ENCODE measurements around the gene TRIM72. TPM values are rescaled to one million over a fixed set of nuclear protein-coding genes. Genes with fewer than 3 reads are reported as not detected.

The TRIM72 gene
- total and polyA plus RNA-seq, 2 of the 4 experiments (the other 2 are of a cell fraction), result not detected

- Histone ChIP-seq H3K4me3 (ENCODE audit: insufficient read depth, low read depth, low read length) (no peak overlapping the region), H3K79me1 (ENCODE audit: low read depth in 1 of 2, low read length in 2 of 2) (no peaks in the 10 kb centered on the region), H3K18ac (ENCODE audit: low read depth, low read length) (no peak overlapping the region), H2BK20ac (ENCODE audit: low read depth, low read length) (no peak overlapping the region), H3K4me2 (ENCODE audit: low read depth, low read length) (no peak overlapping the region), H2BK120ac (ENCODE audit: low read depth, low read length) (no peak overlapping the region), H3K4ac (ENCODE audit: low read depth, low read length) (no peak overlapping the region), H2BK15ac (ENCODE audit: low read depth, low read length) (no peak overlapping the region), H2AK9ac (replicated peaks; ENCODE audit: low read depth, low read length, poor library complexity) (peak overlapping the region; percentile 16), H3K9ac (ENCODE audit: low read depth, low read length) (no peak overlapping the region), H4K91ac (ENCODE audit: insufficient read depth, low read depth, low read length) (no peak overlapping the region), H2AK5ac (ENCODE audit: low read depth, low read length) (no peak overlapping the region), H3K9me3 (ENCODE audit: control insufficient read depth, insufficient read depth, low read length) (no peaks in the 10 kb centered on the region), H4K8ac (ENCODE audit: low read depth in 2 of 2, low read length in 2 of 2) (no peak overlapping the region), H3K27me3 (ENCODE audit: control insufficient read depth, insufficient read depth, low read length) (peaks cover 2% of the 10 kb centered on the region), H4K5ac (ENCODE audit: low read depth, low read length) (no peak overlapping the region), H3K4me1 (ENCODE audit: control insufficient read depth, insufficient read depth, low read length) (no peaks in the 10 kb centered on the region), H3K56ac (ENCODE audit: extremely low read depth, insufficient read depth, low read length) (no peak overlapping the region), H2AFZ (replicated peaks; ENCODE audit: low read length, poor library complexity) (peak overlapping the region; percentile 32), H3K23ac (ENCODE audit: low read depth, low read length) (no peak overlapping the region), H3K9me1 (ENCODE audit: insufficient read depth, low read length) (no peaks in the 10 kb centered on the region), H3K27ac (ENCODE audit: insufficient read depth, low read length) (no peak overlapping the region), H4K20me1 (ENCODE audit: insufficient read depth, low read length) (no peaks in the 10 kb centered on the region), H3K14ac (replicated peaks; ENCODE audit: low read depth, low read length) (no peak overlapping the region), H3K36me3 (ENCODE audit: control insufficient read depth, insufficient read depth, low read length) (no peaks in the 10 kb centered on the region), H2BK5ac (ENCODE audit: low read depth, low read length, poor library complexity, severe bottlenecking) (no peak overlapping the region)
- intact Hi-C loops (cut with micrococcal nuclease), result no loop called here
- TF ChIP-seq RFX5 (IDR thresholded peaks at IDR 0.05; ENCODE audit: low read depth, low read length) (no peak), SMC3 (IDR thresholded peaks at IDR 0.05; ENCODE audit: low read depth, low read length) (no peak), POLR2A (IDR thresholded peaks at IDR 0.05; ENCODE audit: low read depth, low read length) (no peak), BHLHE40 (IDR thresholded peaks at IDR 0.05; ENCODE audit: low read depth, low read length) (no peak), NFE2L2 (IDR thresholded peaks at IDR 0.05; ENCODE audit: low read depth, low read length) (no peak), FOS (IDR thresholded peaks at IDR 0.05; ENCODE audit: low read depth, low read length) (no peak), MAFK (IDR thresholded peaks at IDR 0.05; ENCODE audit: low read depth, low read length) (no peak), RAD21 (IDR thresholded peaks at IDR 0.05; ENCODE audit: low read length) (no peak), CHD1 (IDR thresholded peaks at IDR 0.05; ENCODE audit: low read depth, low read length) (no peak), MXI1 (IDR thresholded peaks at IDR 0.05; ENCODE audit: borderline replicate concordance, low read depth, low read length) (no peak), MAZ (IDR thresholded peaks at IDR 0.05; ENCODE audit: borderline replicate concordance, low read depth, low read length) (no peak)
- TF ChIP-seq, protein P1, sequence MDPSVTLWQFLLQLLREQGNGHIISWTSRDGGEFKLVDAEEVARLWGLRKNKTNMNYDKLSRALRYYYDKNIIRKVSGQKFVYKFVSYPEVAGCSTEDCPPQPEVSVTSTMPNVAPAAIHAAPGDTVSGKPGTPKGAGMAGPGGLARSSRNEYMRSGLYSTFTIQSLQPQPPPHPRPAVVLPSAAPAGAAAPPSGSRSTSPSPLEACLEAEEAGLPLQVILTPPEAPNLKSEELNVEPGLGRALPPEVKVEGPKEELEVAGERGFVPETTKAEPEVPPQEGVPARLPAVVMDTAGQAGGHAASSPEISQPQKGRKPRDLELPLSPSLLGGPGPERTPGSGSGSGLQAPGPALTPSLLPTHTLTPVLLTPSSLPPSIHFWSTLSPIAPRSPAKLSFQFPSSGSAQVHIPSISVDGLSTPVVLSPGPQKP (IDR thresholded peaks at IDR 0.05; ENCODE audit: borderline replicate concordance, low read depth, low read length), result no peak
- TF ChIP-seq, protein P2, sequence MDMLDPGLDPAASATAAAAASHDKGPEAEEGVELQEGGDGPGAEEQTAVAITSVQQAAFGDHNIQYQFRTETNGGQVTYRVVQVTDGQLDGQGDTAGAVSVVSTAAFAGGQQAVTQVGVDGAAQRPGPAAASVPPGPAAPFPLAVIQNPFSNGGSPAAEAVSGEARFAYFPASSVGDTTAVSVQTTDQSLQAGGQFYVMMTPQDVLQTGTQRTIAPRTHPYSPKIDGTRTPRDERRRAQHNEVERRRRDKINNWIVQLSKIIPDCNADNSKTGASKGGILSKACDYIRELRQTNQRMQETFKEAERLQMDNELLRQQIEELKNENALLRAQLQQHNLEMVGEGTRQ (IDR thresholded peaks at IDR 0.05; ENCODE audit: low read depth, low read length), result no peak
- dilution Hi-C loops (cut with HindIII; ENCODE audit: low sequenced_read_pairs, unreplicated experiment), result no loop called here
- POLR2A ChIA-PET (ENCODE audit: unreplicated experiment), result no interaction called here
- DNase-seq (no peak), ATAC-seq (ENCODE audit: low read depth) (no peak)
- WGBS, 2 experiments (ENCODE audit: extremely low coverage in 2 of 2, insufficient read length in 1 of 2), result 68% methylated on average over 12 of the region's 15 CpGs; no CpG with 5 or more reads in 1 of the 2 experiments
- CTCF ChIA-PET, result no interaction called here
- in situ Hi-C loops (cut with MboI; ENCODE audit: low sequenced_read_pairs), result no loop called here
- BruUV-seq (replicated peaks), result no TSS peak
Observed at GRCh38 chr16:31274831-31275816, 61.2 kb downstream of the TRIM72 start.
